Psoas muscle (tissue), 8 donors: ENCODE results near the gene TBX5. TPM values are rescaled to one million over a fixed set of nuclear protein-coding genes. Genes with fewer than 3 reads are reported as not detected.

ENCODE experiments used
- ATAC-seq, 4 donors: fragments of 200-7000 bp; cut with Tn5 transposase; one replicate each; pipeline ENCODE4 v1.9.1; 2020; ENCODE audit warnings: moderate library complexity in 3 of 4, mild to moderate bottlenecking in 2 of 4
- DNase-seq, 2 donors: peaks; one replicate each; pipeline ENCODE4 v3.0.0-alpha.2; 2020
- H3K27ac ChIP-seq: fragments of 200-600 bp; one replicate; pipeline ENCODE4 v1.8.0; 2022
- H3K27me3 ChIP-seq, 3 donors: fragments of 200-600 bp in 1 of 3; one replicate each; pipeline versions ENCODE4 v1.6.1 to v1.8.0; 2013 to 2022; ENCODE audit warnings: low read length in 2 of 3, mild to moderate bottlenecking in 2 of 3, moderate library complexity in 1 of 3; ENCODE audit not compliant: insufficient read depth in 3 of 3
- H3K36me3 ChIP-seq, 2 donors: fragments of 200-600 bp in 1 of 2; one replicate each; pipeline versions ENCODE4 v1.6.1 to v1.8.0; 2013 to 2022; ENCODE audit warnings: low read depth in 1 of 2, mild to moderate bottlenecking in 1 of 2, moderate library complexity in 1 of 2; ENCODE audit not compliant: insufficient read depth in 1 of 2
- H3K4me1 ChIP-seq: fragments of 200-600 bp; one replicate; pipeline ENCODE4 v1.8.0; 2022
- H3K4me3 ChIP-seq: fragments of 200-600 bp; one replicate; pipeline ENCODE4 v1.8.0; 2022; ENCODE audit warnings: mild to moderate bottlenecking
- H3K9me3 ChIP-seq: fragments of 200-600 bp; one replicate; pipeline ENCODE4 v1.8.0; 2022
- WGBS, 3 donors: extraction: QIAGEN DNeasy Blood & Tissue Kit; methylation state at CpG; one replicate each; pipeline versions ENCODE4 v1.1.6 to v1.1.7; 2013; 5-methylcytosine and 5-hydroxymethylcytosine counted together
- intact Hi-C, 2 donors: fragments of 100-400 bp; cut with DNase I; formaldehyde crosslinking; loops; one replicate each; pipeline versions ENCODE4 v1.11.0 to v1.14.2; 2022
- polyA plus RNA-seq, 3 donors: library from polyadenylated mRNA; stranded (reverse); fragments of 200-250 nt; gene quantifications; one replicate each; pipeline ENCODE4 v1.2.3, GENCODE V29; 2013
- total RNA-seq, 4 donors: library from RNA; stranded (reverse); fragmentation: NEBNext Ultra II Directional in 2 of 4; extraction: Animal tissue kit (Norgen Biotek cat#: 25700) in 2 of 4; gene quantifications; one replicate each; pipeline versions ENCODE4 v1.2.1 to v1.2.4, GENCODE V29; 2021 to 2023
- TF ChIP-seq, protein P1 (sequence below): fragments of 200-600 bp; IDR thresholded peaks from one replicate; pipeline ENCODE4 v1.8.0; 2022; ENCODE audit warnings: antibody characterized with exemption
- donor health status: healthy with polysubstance abuse.
- donor health status: DM: no; HTN: no; CAD: no; lungs with moderate emphysema.
- donor health status: Bipolar disorder and iron deficiency.
- donor health status: healthy.
- donor health status: DM: yes; HTN: yes; CAD: no.
- donor health status: DM: no; HTN: no; CAD: no.
- donor health status: DM: no; HTN: no; CAD: no.
- donor health status: DM: yes; HTN: yes; CAD: no.

TBX5 gene
- total and polyA plus RNA-seq, 7 donors: 0.26 TPM; not detected in 6

DNA sequence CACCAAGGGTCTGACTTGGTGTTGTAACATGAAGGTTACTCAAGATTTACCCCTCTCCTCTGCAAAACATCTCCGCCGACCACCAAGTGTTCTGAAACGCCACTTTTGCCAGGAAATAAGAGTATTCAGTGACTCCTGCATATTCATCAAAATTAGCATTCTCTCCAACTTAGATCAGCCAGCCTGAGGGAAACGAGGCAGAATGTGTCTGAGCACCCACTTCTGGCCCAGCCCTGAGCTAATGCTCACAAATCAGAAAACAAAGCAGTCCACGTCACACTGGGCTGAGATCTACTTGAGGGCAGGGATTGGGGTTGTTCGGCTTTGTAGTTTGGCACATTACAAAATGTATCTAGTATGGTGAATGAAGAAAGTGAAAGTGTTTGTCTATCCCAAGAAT is 64.3 kb downstream of the TBX5 start:
- H3K36me3 ChIP-seq: no peaks in the 10 kb centered on the region
- H3K4me1 ChIP-seq: no peaks in the 10 kb centered on the region
- no peaks in the 10 kb centered on the region for H3K9me3 ChIP-seq
- intact Hi-C loops: no loop called here
- TF ChIP-seq, protein P1, sequence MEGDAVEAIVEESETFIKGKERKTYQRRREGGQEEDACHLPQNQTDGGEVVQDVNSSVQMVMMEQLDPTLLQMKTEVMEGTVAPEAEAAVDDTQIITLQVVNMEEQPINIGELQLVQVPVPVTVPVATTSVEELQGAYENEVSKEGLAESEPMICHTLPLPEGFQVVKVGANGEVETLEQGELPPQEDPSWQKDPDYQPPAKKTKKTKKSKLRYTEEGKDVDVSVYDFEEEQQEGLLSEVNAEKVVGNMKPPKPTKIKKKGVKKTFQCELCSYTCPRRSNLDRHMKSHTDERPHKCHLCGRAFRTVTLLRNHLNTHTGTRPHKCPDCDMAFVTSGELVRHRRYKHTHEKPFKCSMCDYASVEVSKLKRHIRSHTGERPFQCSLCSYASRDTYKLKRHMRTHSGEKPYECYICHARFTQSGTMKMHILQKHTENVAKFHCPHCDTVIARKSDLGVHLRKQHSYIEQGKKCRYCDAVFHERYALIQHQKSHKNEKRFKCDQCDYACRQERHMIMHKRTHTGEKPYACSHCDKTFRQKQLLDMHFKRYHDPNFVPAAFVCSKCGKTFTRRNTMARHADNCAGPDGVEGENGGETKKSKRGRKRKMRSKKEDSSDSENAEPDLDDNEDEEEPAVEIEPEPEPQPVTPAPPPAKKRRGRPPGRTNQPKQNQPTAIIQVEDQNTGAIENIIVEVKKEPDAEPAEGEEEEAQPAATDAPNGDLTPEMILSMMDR: no peak
- no peaks in the 10 kb centered on the region for H3K27me3 ChIP-seq
- no peak overlapping the region for H3K4me3 ChIP-seq
- WGBS, 3 donors: 69 to 75% (median 69%) methylated on average over 6 of the region's 6 CpGs
- ATAC-seq (no peak), DNase-seq (no peak)
- no peak overlapping the region for H3K27ac ChIP-seq

DNA sequence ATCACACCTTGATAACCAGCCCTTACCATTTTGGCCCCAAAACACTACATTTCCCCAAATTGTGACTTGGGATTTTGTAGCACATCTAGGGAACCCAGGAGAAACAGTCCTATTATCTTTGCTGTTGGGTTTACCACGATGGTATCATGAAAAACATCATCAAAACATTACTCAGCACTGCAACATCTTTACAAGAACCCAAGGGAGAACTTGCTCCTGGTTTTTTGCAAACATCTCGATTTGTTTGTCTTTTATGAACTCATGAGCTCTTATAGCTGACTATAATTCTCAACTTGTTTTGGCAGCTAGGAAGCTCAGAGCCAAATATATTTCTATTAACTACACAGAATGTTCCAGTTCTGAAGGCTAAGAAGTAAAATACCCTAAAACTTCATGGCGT is 65.7 kb downstream of the TBX5 start:
- no peak for ATAC-seq
- H3K36me3 ChIP-seq: no peaks in the 10 kb centered on the region
- intact Hi-C loops: no loop called here

DNA sequence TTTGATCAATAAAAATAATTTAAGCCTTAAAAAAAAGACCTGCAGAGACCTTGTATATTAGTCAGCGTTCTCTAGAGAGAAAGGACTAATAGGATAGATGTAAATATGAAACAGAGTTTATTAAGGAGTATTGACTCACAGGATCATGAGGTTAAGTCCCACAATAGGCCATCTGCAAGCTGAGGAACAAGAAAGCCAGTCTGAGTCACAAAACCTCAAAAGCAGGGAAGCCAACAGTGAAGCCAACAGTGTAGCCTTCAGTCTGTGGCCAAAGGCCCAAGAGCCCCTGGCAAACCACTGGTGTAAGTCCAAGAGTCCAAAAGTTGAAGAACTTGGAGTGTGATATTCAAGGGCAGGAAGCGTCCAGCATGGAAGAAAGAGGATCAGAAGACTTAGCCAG is 66.3 kb downstream of the TBX5 start:
- intact Hi-C loops: no loop called here

More for the DNA sequence above, 65.7 kb downstream of the TBX5 start:
- DNase-seq: no peak
- WGBS, 3 donors: 63 to 71% (median 63%) methylated on average over 3 of the region's 3 CpGs
- no peaks in the 10 kb centered on the region for H3K27me3 ChIP-seq
- TF ChIP-seq, protein P1: no peak
- no peak overlapping the region for H3K27ac ChIP-seq
- no peak overlapping the region for H3K4me3 ChIP-seq
- no peaks in the 10 kb centered on the region for H3K4me1 ChIP-seq
- no peaks in the 10 kb centered on the region for H3K9me3 ChIP-seq

DNA sequence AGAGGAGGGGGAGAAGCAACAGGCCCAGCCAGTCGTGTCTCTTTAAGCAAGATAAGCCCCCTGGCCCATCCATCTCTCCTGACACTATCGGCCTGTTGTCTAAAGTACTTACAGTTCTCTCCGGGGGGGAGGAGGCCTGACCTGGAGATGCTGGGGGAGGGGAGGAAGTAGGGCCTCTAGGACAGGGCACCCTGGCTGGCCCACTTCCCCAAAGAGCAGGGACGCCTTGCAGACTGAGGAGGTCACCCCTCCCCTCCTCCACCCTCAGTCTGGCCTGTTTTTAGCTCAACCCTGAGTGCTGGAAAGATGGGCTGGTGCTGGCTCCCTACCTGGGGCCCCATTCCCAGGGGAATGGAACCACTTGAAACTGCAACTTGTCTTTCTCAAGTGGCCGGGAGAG is 70.3 kb downstream of the TBX5 start:
- Histone ChIP-seq H3K36me3 (no peaks in the 10 kb centered on the region), H3K4me3 (no peak overlapping the region), H3K27me3 (no peaks in the 10 kb centered on the region), H3K4me1 (no peaks in the 10 kb centered on the region), H3K9me3 (no peaks in the 10 kb centered on the region), H3K27ac (no peak overlapping the region)
- intact Hi-C loops: no loop called here
- ATAC-seq (no peak), DNase-seq (no peak)
- TF ChIP-seq, protein P1: no peak
- WGBS, 3 donors: 10 to 13% (median 11%) methylated on average over 5 of the region's 5 CpGs

More for the DNA sequence above, 66.3 kb downstream of the TBX5 start:
- DNase-seq: no peak
- no peaks in the 10 kb centered on the region for H3K9me3 ChIP-seq
- H3K4me3 ChIP-seq: no peak overlapping the region
- TF ChIP-seq, protein P1: no peak
- H3K27ac ChIP-seq: no peak overlapping the region
- WGBS, 3 donors: 53 to 61% (median 60%) methylated on average over 2 of the region's 2 CpGs
- no peaks in the 10 kb centered on the region for H3K27me3 ChIP-seq
- no peak for ATAC-seq
- no peaks in the 10 kb centered on the region for H3K4me1 ChIP-seq
- H3K36me3 ChIP-seq: no peaks in the 10 kb centered on the region

DNA sequence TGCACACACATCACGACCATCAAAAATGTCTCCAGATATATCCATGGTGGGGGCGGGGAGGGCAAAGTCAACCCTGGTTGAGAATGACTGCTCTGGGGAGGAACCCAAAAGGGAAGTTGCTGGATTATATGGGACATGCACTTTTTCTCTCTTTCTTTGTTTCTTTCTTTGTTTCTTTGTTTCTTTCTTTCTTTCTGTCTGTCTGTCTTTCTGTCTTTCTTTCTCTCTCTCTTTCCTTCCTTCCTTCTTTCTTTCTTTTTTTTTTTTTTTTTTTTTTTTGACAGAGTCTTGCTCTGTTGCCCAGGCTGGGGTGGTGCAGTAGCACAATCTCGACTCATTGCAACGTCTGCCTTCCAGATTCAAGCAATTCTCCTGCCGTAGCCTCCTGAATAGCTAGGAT is 71.5 kb downstream of the TBX5 start:
- intact Hi-C loops: no loop called here
- Histone ChIP-seq H3K9me3 (no peaks in the 10 kb centered on the region), H3K4me3 (no peak overlapping the region), H3K36me3 (no peaks in the 10 kb centered on the region), H3K27ac (no peak overlapping the region), H3K27me3 (no peaks in the 10 kb centered on the region), H3K4me1 (no peaks in the 10 kb centered on the region)
- ATAC-seq (no peak), DNase-seq (no peak)
- WGBS, 3 donors: 68 to 75% (median 69%) methylated on average over 5 of the region's 5 CpGs
- TF ChIP-seq, protein P1: no peak
